Activated T-cell treated with anti-CD3 and anti-CD28 coated beads, Interleukin-2, amount 50 U/mL, for 4 hours (primary cell): ENCODE data around the gene ARRDC4. TPM values are rescaled to one million over a fixed set of nuclear protein-coding genes. Genes with fewer than 3 reads are reported as not detected.

Experiments used
- ATAC-seq, 2 donors: fragments of 200-7000 bp; cut with Tn5 transposase; one replicate each; pipeline ENCODE4 v1.10.0; 2021
- DNase-seq: peaks from one replicate; pipeline ENCODE4 v3.0.0-alpha.2; 2020
- H3K27me3 Mint-ChIP-seq: one replicate; pipeline ENCODE4 v1.8.0; 2021; ENCODE audit warnings: low read depth, mixed read lengths
- H3K36me3 Mint-ChIP-seq: one replicate; pipeline ENCODE4 v1.8.0; 2022; ENCODE audit warnings: mixed read lengths; ENCODE audit not compliant: insufficient read depth
- H3K4me1 Mint-ChIP-seq: one replicate; pipeline ENCODE4 v1.8.0; 2021; ENCODE audit warnings: low read depth, mixed read lengths
- H3K4me3 Mint-ChIP-seq: one replicate; pipeline ENCODE4 v1.8.0; 2021; ENCODE audit warnings: mild to moderate bottlenecking, moderate library complexity, mixed read lengths
- H3K9me3 Mint-ChIP-seq: one replicate; pipeline ENCODE4 v1.8.0; 2021; ENCODE audit warnings: mixed read lengths
- total RNA-seq, 3 donors: library from RNA; stranded (reverse); gene quantifications; one replicate each; pipeline ENCODE4 v1.2.1, GENCODE V29; 2021

ARRDC4 gene
- total RNA-seq, 3 donors from 2014 or later, result 2.2 to 3.5 (median 3.3) TPM

DNA sequence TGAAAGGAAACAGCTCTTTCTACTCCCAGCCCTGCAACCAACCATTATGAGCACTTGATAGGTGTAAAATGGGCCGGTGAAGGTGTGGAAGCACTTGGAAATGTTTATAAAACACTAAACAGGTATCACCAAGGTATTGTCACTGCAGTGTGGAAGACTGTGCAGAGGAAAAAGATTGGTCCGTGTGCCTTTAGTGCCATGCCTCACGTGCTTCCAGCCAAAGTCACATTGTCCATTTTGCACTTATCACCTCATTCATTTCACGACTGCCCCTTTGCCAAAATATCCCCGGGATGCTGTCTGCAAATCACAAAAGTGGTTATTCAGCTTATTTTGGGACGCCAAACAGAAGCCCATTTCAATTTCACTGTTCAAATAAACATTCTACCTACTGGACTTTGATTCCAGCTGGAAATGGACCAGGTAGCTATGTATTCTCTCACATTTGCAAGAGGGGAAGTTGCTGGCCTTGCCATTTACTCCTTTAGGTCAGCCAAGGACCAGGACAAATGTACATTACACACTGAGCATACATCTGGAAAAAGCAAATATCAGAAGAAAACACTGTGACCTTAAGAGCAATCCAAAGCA is 58.4 kb downstream of the ARRDC4 start:
- DNase-seq, result no peak
- H3K4me3 Mint-ChIP-seq, result no peak overlapping the region
- no peak for ATAC-seq
- peaks cover 4% of the 10 kb centered on the region for H3K9me3 Mint-ChIP-seq
- H3K4me1 Mint-ChIP-seq, result no peaks in the 10 kb centered on the region
- no peaks in the 10 kb centered on the region for H3K27me3 Mint-ChIP-seq
- no peaks in the 10 kb centered on the region for H3K36me3 Mint-ChIP-seq
